Activated T-helper 1 cell treated with Interleukin-2 at 50 U/mL for 16 hours (primary cell): Measurements from ENCODE around the gene TACR1.

Source experiments
- DNase-seq: peaks from one replicate; pipeline ENCODE4 v3.0.0-alpha.2; 2020; ENCODE audit warnings: low read depth

Gene TACR1

DNA sequence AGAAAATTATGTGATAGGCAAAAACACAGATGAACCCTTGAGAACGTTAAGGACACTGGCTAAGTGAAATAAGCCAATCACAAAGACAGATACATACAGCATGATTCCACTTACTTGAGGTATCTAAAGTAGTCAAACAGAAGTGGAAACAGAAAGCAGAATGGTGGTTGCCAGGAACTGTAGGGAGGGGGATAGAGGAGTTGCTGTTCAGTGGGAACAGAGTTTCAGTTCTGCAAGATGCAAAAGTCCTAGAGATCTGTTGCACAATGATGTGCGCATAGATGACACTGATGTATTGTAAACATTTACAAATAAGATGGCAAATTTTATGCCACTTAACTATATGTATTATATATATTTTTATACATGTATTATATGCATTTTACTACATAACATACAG, 181.2 kb downstream of the TACR1 start:
- no peak for DNase-seq

DNA sequence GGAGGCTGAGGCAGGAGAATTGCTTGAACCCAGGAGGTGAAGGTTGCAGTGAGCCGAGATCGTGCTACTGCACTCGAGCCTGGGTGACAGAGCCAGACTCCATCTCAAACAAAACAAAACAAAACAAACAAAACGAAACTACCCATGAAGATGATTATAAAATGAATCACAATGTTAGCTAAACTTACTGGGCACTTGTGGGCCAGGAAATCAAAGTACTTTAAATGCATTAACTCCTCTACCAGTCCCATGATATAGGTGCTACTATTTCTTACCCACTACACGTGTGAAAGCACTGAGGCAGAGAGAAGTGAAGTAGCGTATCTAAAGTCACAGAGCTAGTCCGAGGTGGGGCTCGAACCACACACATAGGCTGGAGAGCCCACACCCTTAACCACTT, 187.2 kb downstream of the TACR1 start:
- no peak for DNase-seq

DNA sequence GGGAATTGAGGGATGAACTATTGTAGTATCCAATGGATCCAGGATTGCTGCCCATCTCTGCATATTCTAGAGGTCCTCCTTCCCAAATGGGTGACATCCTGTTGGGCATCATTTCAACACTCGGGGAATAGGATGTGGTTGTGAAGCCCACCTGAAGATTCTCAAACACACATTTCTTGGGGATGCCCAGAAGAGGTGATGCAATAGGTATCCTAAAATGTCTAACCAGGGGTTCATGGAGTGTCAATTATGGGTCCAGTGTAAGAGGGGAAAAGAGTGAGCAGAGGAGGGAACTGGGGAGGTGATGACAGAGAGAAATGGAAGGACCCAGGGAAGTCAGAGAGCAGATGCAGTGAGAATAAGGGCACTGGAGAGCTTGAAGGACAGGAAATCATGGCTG, 188.7 kb downstream of the TACR1 start:
- DNase-seq = no peak

DNA sequence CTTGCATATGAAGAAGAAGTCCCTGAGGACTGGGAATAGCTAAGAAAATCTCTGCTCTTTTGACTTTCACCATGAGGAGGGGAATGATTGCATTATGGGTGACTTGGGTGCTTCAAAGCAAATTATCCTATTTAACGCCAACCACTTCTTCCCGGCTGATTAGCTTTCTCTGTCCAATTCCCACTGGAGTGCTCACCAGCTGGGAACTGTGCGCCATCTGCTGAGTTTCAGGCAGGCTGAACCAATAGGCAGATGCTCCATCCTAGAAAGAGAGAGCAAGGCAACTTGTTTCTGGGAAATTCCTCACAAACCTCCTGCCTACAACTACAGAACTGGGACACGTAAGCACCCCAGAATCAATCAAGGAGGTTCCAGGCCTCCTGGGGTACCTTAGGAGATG, 191.5 kb downstream of the TACR1 start:
- no peak for DNase-seq

DNA sequence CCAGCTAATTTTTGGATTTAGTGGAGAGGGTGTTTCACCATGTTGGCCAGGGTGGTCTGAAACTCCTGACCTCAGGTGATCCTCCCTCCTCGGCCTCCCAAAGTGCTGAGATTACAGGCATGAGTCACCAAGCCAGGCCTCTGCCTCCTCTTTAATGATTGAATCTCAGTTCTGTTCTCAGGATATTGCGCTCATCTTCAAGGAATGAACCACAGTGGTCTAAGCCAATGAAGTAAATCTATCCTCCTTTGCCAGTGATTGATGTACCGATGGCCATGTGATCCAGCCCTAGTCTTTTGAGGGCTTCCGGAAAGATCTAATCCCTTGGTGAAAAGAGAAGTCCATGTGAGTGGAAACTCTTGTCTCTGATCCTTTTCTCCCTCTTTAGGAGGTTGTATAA, 192.3 kb downstream of the TACR1 start:
- DNase-seq = no peak

- no peak for DNase-seq
These were observed 193.3 kb downstream of the TACR1 start for GRCh38 chr2:75006041-75006440.

GRCh38 chr2:75003773-75004172, 195.5 kb downstream of the TACR1 start:
- no peak for DNase-seq

DNA sequence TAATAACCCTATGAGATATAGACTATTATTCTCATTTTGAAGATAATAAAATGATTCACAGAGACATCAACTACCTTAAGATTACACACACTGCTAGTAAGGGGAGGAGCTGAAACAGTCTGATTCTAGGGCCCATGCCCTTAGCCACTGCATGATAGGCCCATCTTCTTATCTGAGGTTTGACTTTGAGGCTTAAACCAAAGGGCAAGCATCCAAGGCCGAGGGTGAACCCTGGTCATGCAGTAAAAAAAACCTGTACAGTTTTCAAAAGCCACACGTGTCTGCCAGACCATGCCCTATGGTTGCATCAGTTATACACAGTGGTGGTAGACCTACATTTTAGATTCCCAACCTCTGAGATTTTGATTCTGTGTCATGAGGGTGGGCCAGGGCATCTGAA, 196.0 kb downstream of the TACR1 start:
- DNase-seq = no peak

DNA sequence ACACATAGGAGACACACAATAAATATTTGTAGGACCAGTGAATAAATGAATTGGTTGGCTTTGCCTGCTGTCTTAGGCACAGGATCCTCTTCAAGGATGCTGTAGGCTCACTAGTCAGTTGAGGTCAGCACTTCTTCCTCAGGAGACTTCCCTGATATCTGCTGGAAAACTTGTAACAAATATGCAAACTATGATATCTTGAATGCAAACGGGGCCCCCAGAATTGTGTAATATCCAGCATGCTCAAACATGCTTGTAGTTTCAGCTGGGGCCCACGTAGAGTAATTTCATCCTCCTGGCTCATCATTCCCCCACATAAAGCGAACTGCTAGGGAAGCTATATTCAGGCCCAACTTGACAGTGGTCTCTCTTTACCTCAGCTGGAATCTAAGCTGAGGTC, 197.3 kb downstream of the TACR1 start:
- no peak for DNase-seq

- DNase-seq = no peak
These were observed 199.9 kb downstream of the TACR1 start for GRCh38 chr2:74999468-74999867.
